Gastroesophageal sphincter (tissue), 4 donors: Measurements from ENCODE around the gene CABP5. TPM values are rescaled to one million over a fixed set of nuclear protein-coding genes. Genes with fewer than 3 reads are reported as not detected.

Experiments used
- ATAC-seq: fragments of 150-250 bp; one replicate; pipeline ENCODE4 v1.9.1; 2016; ENCODE audit warnings: mild to moderate bottlenecking, moderate library complexity
- H3K27ac ChIP-seq, 4 donors: fragments of 200-600 bp; sonication (generic) in 3 of 4; 1 replicate in 3 of 4; 2 replicates in 1 of 4; pipeline ENCODE4 v1.5.1; 2016 to 2019
- H3K27me3 ChIP-seq: fragments of 200-600 bp; sonication (generic); one replicate; pipeline ENCODE4 v1.5.1; 2019
- H3K36me3 ChIP-seq, 2 donors: fragments of 200-600 bp; sonication (generic); one replicate each; pipeline ENCODE4 v1.5.1; 2019; ENCODE audit warnings: control low read depth in 1 of 2
- H3K4me1 ChIP-seq, 3 donors: fragments of 200-600 bp; sonication (generic); 1 replicate in 2 of 3; 2 replicates in 1 of 3; pipeline ENCODE4 v1.5.1; 2016 to 2019; ENCODE audit warnings: control low read depth in 2 of 3
- H3K4me3 ChIP-seq, 2 donors: fragments of 200-600 bp; sonication (generic); one replicate each; pipeline ENCODE4 v1.5.1; 2019; ENCODE audit warnings: mild to moderate bottlenecking in 1 of 2, moderate library complexity in 1 of 2
- H3K9me3 ChIP-seq, 3 donors: fragments of 200-600 bp; sonication (generic); one replicate each; pipeline ENCODE4 v1.5.1; 2017 to 2019; ENCODE audit warnings: control low read depth in 2 of 3
- CTCF ChIP-seq, 4 experiments: fragments of 200-600 bp in 2 of 4; fragments of 450-650 bp in 2 of 4; sonication (generic) in 1 of 4; IDR thresholded peaks; one replicate each; pipeline ENCODE4 v1.5.1; 2017 to 2019; ENCODE audit warnings: antibody characterized with exemption in 4 of 4, mild to moderate bottlenecking in 2 of 4, moderate library complexity in 2 of 4
- EP300 ChIP-seq: sonication (generic); formaldehyde crosslinking; IDR thresholded peaks from one replicate; pipeline ENCODE4 v1.6.1; 2017; ENCODE audit warnings: antibody characterized with exemption, mild to moderate bottlenecking
- POLR2A ChIP-seq, 2 donors: fragments of 450-650 bp; IDR thresholded peaks; one replicate each; pipeline ENCODE4 v1.6.1; 2017; ENCODE audit warnings: antibody characterized with exemption in 2 of 2, mild to moderate bottlenecking in 2 of 2, moderate library complexity in 1 of 2
- POLR2AphosphoS5 ChIP-seq: sonication (generic); formaldehyde crosslinking; IDR thresholded peaks from one replicate; pipeline ENCODE4 v1.6.1; 2017; ENCODE audit warnings: antibody characterized with exemption
- WGBS, 2 donors: methylation state at CpG; one replicate each; pipeline ENCODE4 v1.1.5; 2018; ENCODE audit warnings: low coverage in 1 of 2; 5-methylcytosine and 5-hydroxymethylcytosine counted together
- total RNA-seq, 4 donors: library from RNA; depleted of rRNA; stranded (reverse); fragments of >200 nt; gene quantifications; one replicate each; pipeline ENCODE4 v1.1.0, GENCODE V29; 2016

Gene CABP5
- total RNA-seq, 4 donors from 2014 or later: not detected

DNA sequence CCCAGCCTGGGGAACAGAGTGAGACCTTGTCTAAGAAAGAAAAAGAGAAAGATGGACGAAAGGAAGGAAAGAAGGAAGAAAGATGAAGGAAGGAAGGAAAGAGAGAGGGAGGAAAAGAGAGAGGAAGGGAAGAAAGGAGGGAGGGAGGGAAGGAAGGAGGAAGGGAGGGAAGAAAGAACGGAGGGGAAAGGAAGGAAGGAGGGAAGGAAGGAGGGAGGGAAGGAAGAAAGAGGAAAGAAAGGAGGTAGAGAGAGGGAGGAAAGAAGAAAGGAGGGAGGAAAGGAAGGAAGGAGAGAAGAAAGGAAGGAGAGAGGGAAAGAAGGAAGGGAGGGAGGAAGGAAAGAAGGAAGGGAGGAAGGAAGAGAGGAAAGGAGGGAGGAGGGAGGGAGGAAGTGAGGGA is 20.9 kb downstream of the CABP5 start:
- no peak overlapping the region for H3K27ac ChIP-seq
- H3K9me3 ChIP-seq: no peaks in the 10 kb centered on the region
- no peaks in the 10 kb centered on the region for H3K36me3 ChIP-seq
- TF ChIP-seq CTCF (IDR thresholded peaks at IDR 0.05): no peak
- no peak for TF ChIP-seq POLR2A (IDR thresholded peaks at IDR 0.05)
- TF ChIP-seq EP300: no peak
- TF ChIP-seq POLR2AphosphoS5: no peak
- no peak for ATAC-seq
- WGBS, 2 donors: 56 to 61% methylated on average over 2 of the region's 2 CpGs
- no peaks in the 10 kb centered on the region for H3K4me1 ChIP-seq
- no peak overlapping the region for H3K4me3 ChIP-seq
- peaks cover 43% of the 10 kb centered on the region for H3K27me3 ChIP-seq

- H3K9me3 ChIP-seq: no peaks in the 10 kb centered on the region
These were observed 23.2 kb downstream of the CABP5 start for GRCh38 chr19:48020686-48021085.

DNA sequence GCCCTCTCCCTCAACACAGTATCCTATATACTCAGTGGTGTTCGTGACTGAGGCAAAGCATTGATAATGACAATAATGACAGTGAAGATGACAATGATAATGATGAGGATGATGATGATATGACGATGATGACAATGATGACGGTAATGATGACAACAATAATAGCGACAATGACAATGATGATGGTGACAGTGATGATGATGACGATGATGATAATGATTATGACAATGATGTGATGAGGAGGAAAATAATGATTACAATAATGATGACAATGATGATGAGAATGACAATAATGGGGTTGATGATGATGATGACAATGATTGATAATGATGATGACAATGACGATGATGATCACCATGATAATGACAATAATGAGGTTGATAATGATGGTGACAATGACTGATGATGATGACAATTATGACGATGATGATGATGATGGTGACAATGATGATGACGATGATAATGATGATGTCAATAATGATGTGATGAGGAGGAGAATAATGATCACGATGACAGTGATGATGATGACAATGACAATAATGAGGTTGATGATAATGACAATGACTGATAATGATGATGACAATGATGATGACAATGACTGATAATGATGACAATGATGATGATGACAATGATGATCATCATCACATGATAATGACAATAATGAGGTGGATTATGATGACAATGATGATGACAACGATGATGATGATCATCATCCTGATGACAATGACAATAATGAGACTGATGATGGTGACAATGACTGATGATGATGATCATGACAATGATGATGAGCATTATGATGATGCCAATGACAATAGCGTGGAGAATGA is 32.7 kb downstream of the CABP5 start:
- TF ChIP-seq POLR2A (IDR thresholded peaks at IDR 0.05): no peak
- no peak for TF ChIP-seq POLR2AphosphoS5
- TF ChIP-seq EP300: no peak
- TF ChIP-seq CTCF (IDR thresholded peaks at IDR 0.05): no peak

More at GRCh38 chr19:48020686-48021085, 23.2 kb downstream of the CABP5 start:
- Histone ChIP-seq H3K27ac (no peak overlapping the region), H3K4me3 (no peak overlapping the region), H3K27me3 (peaks cover 45% of the 10 kb centered on the region), H3K4me1 (no peaks in the 10 kb centered on the region), H3K36me3 (no peaks in the 10 kb centered on the region)
- 90% methylated on average over 2 of the region's 3 CpGs; no CpG with 5 or more reads in 1 of the 2 donors for WGBS, 2 donors
- no peak for ATAC-seq
- no peak for TF ChIP-seq EP300
- no peak for TF ChIP-seq CTCF (IDR thresholded peaks at IDR 0.05)
- no peak for TF ChIP-seq POLR2AphosphoS5
- TF ChIP-seq POLR2A (IDR thresholded peaks at IDR 0.05): no peak

GRCh38 chr19:48006762-48007161 is 37.1 kb downstream of the CABP5 start:
- Histone ChIP-seq H3K36me3 (no peaks in the 10 kb centered on the region), H3K9me3 (peaks cover 0 to 7% (median 0%) of the 10 kb centered on the region in 3 donors), H3K27ac (no peak overlapping the region), H3K4me3 (no peak overlapping the region), H3K4me1 (no peaks in the 10 kb centered on the region), H3K27me3 (peaks cover 33% of the 10 kb centered on the region)
- no peak for ATAC-seq
- 72 to 100% methylated on average over 2 to 6 of the region's 6 CpGs for WGBS, 2 donors
- TF ChIP-seq CTCF (IDR thresholded peaks at IDR 0.05): no peak
- TF ChIP-seq POLR2A (IDR thresholded peaks at IDR 0.05): no peak
- TF ChIP-seq POLR2AphosphoS5: no peak
- TF ChIP-seq EP300: no peak

More for the DNA sequence above, 32.7 kb downstream of the CABP5 start:
- 85 to 92% methylated on average over 10 to 11 of the region's 11 CpGs for WGBS, 2 donors
- Histone ChIP-seq H3K9me3 (peaks cover 0 to 7% (median 0%) of the 10 kb centered on the region in 3 donors), H3K36me3 (no peaks in the 10 kb centered on the region), H3K27me3 (peaks cover 15% of the 10 kb centered on the region), H3K4me3 (no peak overlapping the region), H3K4me1 (no peaks in the 10 kb centered on the region), H3K27ac (no peak overlapping the region)
- no peak for ATAC-seq

DNA sequence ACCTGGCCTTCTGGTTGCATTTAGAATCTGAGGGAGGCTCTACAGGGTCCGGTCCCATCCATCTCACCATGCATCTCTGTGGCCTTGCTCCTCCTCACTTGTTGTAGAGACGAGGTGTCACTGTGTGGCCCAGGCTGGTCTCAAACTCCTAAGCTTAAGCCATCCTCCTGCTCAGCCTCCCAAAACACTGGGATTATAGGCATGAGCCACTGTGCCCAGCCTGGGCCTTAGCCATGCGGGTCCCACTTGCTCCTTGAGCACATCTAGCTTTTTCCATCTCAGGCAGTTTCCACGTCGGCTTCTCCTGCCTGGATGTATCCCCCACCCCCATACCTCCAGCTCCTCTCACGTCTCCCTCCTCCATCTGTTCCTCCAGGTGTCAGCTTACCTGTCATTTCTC is 39.6 kb downstream of the CABP5 start:
- Histone ChIP-seq H3K4me1 (no peaks in the 10 kb centered on the region), H3K36me3 (no peaks in the 10 kb centered on the region), H3K27ac (no peak overlapping the region), H3K4me3 (no peak overlapping the region), H3K9me3 (peaks cover 0 to under 1% (median 0%) of the 10 kb centered on the region in 3 donors), H3K27me3 (peaks cover 33% of the 10 kb centered on the region)
- 55 to 67% methylated on average over 4 of the region's 6 CpGs for WGBS, 2 donors
- no peak for ATAC-seq
- TF ChIP-seq POLR2A (IDR thresholded peaks at IDR 0.05) (no peak), CTCF (IDR thresholded peaks at IDR 0.05) (no peak), POLR2AphosphoS5 (no peak), EP300 (no peak)
